Epithelial cell of esophagus (primary cell): ENCODE measurements around the gene FRRS1.

ENCODE experiments used
- DNase-seq: peaks from one replicate; pipeline ENCODE4 v3.0.0; 2010; ENCODE audit warnings: low read depth
- H3K4me3 ChIP-seq: 2 replicates; pipeline ENCODE4 v1.5.1; 2011; ENCODE audit warnings: mild to moderate bottlenecking, low read length, control low read depth
- TF ChIP-seq, protein P1 (sequence below): IDR thresholded peaks from 2 replicates; pipeline ENCODE4 v1.5.1; 2011; ENCODE audit warnings: low read depth, mild to moderate bottlenecking, low read length, control low read depth, inconsistent platforms; ENCODE audit not compliant: insufficient read depth; ENCODE audit errors: missing control alignments

FRRS1 gene

DNA sequence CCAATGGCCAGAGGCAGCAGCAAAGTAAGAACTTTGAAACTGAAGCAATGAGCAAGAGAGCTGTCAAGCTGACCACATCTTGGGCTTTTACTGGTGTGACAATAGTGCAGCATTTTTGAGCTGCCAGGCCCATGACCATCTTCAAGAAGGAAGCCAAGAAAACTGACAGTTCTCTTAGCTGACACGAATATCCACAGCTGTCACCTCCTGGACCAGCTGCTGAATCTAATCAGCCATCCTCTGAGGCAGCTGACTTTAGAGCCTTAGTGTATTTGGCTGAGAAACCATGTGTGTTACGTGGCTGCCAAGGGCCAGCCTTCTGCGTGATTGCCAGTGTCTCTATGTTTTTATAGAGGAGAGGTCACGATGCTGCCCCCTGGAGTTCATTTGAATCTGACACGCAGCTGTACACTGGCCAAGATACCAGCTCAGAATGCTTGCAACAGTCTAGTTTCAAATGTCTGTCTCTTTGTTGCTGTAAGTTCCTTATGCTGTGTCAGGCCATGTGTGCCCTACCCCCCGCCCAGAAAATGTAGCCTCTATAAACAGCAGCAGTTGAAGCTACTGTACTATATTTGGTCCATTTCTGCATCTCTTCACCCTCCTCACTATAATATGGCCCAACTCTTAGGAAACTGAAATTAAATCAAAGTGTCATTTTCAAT lies 80.8 kb downstream of the FRRS1 start:
- peak; percentile 81 for DNase-seq

DNA sequence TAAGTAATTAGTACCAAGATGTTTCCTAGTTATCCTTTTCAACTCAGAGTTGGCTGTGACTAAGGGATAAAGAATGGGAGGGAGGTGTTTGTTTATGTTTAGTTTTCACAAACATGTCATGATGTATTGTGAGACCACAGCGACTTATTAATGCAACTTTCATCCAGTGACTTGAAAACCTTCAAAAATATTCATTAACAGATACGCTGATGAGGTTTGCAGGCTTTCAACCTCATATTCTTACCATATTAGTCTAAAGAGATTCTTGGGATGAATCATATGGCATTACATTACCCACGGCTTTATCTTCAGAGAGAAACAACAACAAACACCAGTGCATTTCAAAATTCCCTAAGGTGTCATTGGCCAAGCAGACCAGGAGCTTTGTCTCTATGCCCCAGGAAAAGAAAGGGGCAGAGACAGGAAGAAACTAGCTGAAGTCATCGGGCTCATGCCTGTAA lies 84.1 kb downstream of the FRRS1 start:
- DNase-seq, result peak; percentile 86
- H3K4me3 ChIP-seq, result no peak overlapping the region
- TF ChIP-seq, protein P1, sequence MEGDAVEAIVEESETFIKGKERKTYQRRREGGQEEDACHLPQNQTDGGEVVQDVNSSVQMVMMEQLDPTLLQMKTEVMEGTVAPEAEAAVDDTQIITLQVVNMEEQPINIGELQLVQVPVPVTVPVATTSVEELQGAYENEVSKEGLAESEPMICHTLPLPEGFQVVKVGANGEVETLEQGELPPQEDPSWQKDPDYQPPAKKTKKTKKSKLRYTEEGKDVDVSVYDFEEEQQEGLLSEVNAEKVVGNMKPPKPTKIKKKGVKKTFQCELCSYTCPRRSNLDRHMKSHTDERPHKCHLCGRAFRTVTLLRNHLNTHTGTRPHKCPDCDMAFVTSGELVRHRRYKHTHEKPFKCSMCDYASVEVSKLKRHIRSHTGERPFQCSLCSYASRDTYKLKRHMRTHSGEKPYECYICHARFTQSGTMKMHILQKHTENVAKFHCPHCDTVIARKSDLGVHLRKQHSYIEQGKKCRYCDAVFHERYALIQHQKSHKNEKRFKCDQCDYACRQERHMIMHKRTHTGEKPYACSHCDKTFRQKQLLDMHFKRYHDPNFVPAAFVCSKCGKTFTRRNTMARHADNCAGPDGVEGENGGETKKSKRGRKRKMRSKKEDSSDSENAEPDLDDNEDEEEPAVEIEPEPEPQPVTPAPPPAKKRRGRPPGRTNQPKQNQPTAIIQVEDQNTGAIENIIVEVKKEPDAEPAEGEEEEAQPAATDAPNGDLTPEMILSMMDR, result no peak

More for the DNA sequence above, 80.8 kb downstream of the FRRS1 start:
- TF ChIP-seq, protein P1, result peak; percentile 64
- H3K4me3 ChIP-seq, result no peak overlapping the region

DNA sequence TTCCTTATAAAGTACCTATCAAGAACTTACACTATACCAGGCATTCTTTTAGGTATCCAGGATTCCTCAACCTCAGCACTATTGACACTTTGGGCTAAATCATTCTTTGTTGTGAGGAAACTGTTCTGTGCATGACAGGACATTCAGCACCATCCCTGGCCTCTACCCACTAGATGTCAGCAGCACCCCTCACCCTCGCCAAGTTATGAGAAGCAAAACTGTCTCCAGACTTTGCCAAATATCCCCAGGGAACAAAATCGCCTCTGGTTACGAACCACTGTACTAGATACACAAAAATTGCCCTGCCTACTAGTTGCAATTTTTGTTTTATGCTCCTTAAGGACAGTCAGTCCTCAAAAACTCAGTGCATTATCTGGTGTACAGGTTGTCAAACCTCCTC lies 84.9 kb downstream of the FRRS1 start:
- no peak for DNase-seq
- TF ChIP-seq, protein P1, result no peak
- H3K4me3 ChIP-seq, result no peak overlapping the region

DNA sequence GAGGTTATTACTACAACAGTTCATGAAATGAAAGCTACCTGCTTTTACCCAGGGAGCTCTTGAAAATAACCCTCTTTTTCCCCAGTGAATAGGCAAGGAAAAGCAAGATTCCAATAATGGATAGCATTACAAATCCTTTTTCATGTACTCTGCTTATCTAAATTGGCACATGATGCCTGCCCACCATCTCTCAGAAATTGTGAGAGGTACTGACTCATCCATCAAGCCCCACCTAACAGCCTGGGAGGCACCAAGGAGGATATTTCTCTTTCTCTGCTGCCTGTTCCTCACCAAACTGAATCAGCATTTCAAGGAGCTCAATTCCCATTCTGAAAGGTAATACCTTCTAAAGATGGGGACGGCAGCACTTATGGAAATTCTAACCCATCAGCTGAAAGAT lies 86.2 kb downstream of the FRRS1 start:
- peak; percentile 54 for DNase-seq
- TF ChIP-seq, protein P1, result no peak
- no peak overlapping the region for H3K4me3 ChIP-seq

DNA sequence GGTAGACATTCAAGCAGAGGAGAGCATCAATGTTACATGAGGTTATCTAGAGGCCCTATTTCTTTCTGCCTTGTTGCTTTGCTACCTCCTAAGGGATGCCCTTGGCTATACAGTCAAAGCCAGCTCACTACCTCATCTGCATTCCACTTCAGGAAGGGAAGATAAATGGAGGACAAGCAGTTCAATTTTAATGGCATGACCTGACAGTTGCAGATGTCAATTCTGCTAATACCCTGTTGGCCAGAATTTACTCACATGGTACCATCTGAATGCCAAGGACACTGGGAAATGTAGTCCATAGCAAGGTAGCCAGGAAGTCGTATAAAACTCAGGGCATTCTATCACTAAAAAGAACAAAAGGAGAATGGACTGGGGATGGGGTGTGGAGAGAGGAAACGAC lies 89.0 kb downstream of the FRRS1 start:
- no peak for DNase-seq
- TF ChIP-seq, protein P1, result no peak
- H3K4me3 ChIP-seq, result no peak overlapping the region

DNA sequence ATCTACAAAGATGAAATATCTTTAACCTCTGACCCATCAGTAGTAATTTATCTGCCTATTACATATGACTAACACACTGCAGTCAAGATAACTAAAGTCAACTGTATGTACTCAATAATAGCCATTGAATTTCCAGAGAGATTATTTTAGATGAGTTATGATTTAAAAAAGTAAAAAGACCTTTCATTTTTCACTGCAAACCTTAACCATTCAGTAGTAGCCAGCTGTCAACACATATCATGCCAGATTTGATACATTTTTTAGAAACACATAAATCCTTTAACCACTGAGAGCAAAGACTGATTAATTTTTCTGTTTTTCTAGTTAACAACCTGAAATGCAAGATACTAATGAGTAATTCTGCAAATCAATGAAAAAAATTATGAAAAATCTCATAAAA lies 89.6 kb downstream of the FRRS1 start:
- no peak for DNase-seq
- TF ChIP-seq, protein P1, result no peak
- H3K4me3 ChIP-seq, result no peak overlapping the region

DNA sequence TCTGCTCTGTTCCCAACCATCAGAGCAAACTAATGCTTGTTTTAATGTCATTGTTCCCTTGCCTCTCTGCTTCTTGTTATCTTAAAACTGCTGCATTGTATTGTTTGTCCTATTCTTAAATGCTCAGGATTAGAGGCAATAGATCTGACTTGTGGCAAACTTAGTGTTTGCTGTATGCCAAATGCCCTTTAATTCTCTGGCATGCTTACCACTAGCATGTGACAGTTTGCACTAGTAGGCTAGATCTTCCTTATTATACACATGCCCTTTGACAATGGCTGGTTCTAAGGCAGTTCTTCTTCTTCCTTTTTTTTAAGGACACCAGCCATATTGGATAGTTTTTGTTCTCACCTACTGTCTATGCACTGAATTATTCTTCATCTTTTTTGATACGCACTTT lies 90.4 kb downstream of the FRRS1 start:
- no peak for DNase-seq
- TF ChIP-seq, protein P1, result no peak
- H3K4me3 ChIP-seq, result no peak overlapping the region
